RWPE2 (cell line): ENCODE data around the gene PARL.

Experiments used
- ATAC-seq: fragments of 200-7000 bp; cut with Tn5 transposase; 3 replicates; pipeline ENCODE4 v1.9.1; 2021; ENCODE audit warnings: low read depth
- DNase-seq: peaks from one replicate; pipeline ENCODE4 v3.0.0-alpha.2; 2020; ENCODE audit warnings: low spot score
- H3K27ac ChIP-seq: fragments of 450-650 bp; 2 replicates; pipeline ENCODE4 v1.5.1; 2017; ENCODE audit warnings: mild to moderate bottlenecking; ENCODE audit not compliant: poor library complexity, severe bottlenecking
- H3K27me3 ChIP-seq: fragments of 250-450 bp; sonication (Bioruptor Pico); 2 replicates; pipeline ENCODE4 v1.5.1; 2021; ENCODE audit warnings: mild to moderate bottlenecking, moderate library complexity; ENCODE audit not compliant: insufficient read depth, poor library complexity, severe bottlenecking
- H3K36me3 ChIP-seq: fragments of 250-450 bp; sonication (Bioruptor Pico); 2 replicates; pipeline ENCODE4 v1.5.1; 2020; ENCODE audit warnings: low read depth, mild to moderate bottlenecking, moderate library complexity
- H3K4me1 ChIP-seq: fragments of 250-450 bp; sonication (Bioruptor Pico); 2 replicates; pipeline ENCODE4 v1.5.1; 2021; ENCODE audit warnings: mild to moderate bottlenecking, moderate library complexity; ENCODE audit not compliant: insufficient read depth, poor library complexity, severe bottlenecking
- H3K4me3 ChIP-seq: fragments of 250-450 bp; sonication (Bioruptor Pico); 2 replicates; pipeline ENCODE4 v1.5.1; 2021; ENCODE audit warnings: mild to moderate bottlenecking, moderate library complexity; ENCODE audit not compliant: severe bottlenecking
- H3K9me3 ChIP-seq: fragments of 250-450 bp; sonication (Bioruptor Pico); 2 replicates; pipeline ENCODE4 v1.5.1; 2021; ENCODE audit warnings: mild to moderate bottlenecking, moderate library complexity; ENCODE audit not compliant: severe bottlenecking
- TF ChIP-seq, protein P1 (sequence below): fragments of 450-650 bp; IDR thresholded peaks from one replicate; pipeline ENCODE4 v1.5.1; 2017; ENCODE audit warnings: mild to moderate bottlenecking, moderate library complexity; ENCODE audit not compliant: poor library complexity, severe bottlenecking

Gene PARL

DNA sequence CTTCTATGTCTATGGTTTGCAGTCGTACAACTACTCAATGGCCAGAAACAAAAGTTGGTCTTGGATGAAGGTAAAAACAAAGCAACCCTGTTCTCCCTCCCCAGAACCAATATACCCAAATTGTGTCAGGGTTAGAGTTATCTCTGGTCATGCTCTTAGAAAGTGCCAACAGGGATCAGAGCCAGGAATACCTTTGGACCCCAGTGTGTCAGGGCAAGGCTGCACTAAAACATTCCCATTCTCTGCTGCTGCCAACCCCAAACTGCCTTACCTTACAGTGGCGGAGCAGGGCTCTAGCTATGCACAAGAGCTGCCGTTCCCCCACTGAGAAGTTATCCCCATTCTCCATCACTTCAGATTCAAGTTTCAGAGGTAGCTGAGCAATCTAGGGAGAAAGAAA is 42.4 kb upstream of the PARL start:
- Histone ChIP-seq H3K27ac (no peak overlapping the region), H3K4me3 (no peak overlapping the region), H3K27me3 (no peaks in the 10 kb centered on the region), H3K36me3 (peaks cover 17% of the 10 kb centered on the region), H3K4me1 (peaks cover 14% of the 10 kb centered on the region), H3K9me3 (no peaks in the 10 kb centered on the region)
- ATAC-seq, result no peak
- no peak for DNase-seq
- TF ChIP-seq, protein P1, sequence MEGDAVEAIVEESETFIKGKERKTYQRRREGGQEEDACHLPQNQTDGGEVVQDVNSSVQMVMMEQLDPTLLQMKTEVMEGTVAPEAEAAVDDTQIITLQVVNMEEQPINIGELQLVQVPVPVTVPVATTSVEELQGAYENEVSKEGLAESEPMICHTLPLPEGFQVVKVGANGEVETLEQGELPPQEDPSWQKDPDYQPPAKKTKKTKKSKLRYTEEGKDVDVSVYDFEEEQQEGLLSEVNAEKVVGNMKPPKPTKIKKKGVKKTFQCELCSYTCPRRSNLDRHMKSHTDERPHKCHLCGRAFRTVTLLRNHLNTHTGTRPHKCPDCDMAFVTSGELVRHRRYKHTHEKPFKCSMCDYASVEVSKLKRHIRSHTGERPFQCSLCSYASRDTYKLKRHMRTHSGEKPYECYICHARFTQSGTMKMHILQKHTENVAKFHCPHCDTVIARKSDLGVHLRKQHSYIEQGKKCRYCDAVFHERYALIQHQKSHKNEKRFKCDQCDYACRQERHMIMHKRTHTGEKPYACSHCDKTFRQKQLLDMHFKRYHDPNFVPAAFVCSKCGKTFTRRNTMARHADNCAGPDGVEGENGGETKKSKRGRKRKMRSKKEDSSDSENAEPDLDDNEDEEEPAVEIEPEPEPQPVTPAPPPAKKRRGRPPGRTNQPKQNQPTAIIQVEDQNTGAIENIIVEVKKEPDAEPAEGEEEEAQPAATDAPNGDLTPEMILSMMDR, result no peak

DNA sequence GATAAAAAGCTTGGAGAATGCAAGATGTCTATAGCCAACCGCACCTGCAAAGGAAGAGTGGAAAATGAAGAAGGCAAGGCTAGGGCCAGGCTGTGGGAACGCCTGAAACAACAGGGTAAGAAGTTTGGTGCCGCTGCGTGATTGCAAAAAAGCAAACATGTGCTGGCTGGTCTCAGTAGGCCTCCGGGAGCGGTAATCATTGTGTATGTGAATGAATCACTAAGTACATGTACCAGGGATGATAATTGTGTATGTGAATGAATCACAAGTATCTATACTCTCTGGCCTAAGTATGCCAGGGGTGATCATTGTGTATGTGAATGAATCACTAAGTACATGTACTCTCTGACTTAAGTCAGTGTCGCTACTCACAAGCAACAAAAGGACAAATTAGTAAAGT is 40.3 kb upstream of the PARL start:
- Histone ChIP-seq H3K36me3 (peaks cover 24% of the 10 kb centered on the region), H3K27me3 (no peaks in the 10 kb centered on the region), H3K27ac (peak overlapping the region; percentile 68), H3K4me1 (peaks cover 14% of the 10 kb centered on the region), H3K4me3 (no peak overlapping the region), H3K9me3 (no peaks in the 10 kb centered on the region)
- DNase-seq (peak; percentile 81), ATAC-seq (peak; percentile 98)
- TF ChIP-seq, protein P1, result no peak

DNA sequence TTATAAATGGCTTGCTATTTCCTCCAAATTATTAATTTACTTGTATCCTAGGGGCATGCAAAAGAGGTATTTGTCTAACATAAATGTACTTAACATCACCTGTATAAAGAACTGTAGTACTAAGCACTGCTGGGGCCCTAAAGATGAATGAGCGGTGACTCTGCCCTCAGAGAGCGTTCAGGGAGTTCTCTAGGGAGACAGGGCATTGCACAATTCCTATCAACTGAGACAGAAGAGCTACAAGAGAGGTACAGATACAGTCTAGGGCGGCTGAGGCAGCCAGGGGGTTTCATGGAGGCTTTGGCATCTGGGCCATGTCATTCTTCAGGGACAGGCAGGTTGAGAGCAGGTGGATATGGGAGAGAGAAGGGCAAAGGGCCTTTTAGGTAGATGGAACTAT is 39.9 kb upstream of the PARL start:
- ATAC-seq (no peak), DNase-seq (no peak)
- H3K4me3 ChIP-seq, result no peak overlapping the region
- H3K27ac ChIP-seq, result peak overlapping the region; percentile 68
- no peaks in the 10 kb centered on the region for H3K9me3 ChIP-seq
- peaks cover 14% of the 10 kb centered on the region for H3K4me1 ChIP-seq
- H3K27me3 ChIP-seq, result no peaks in the 10 kb centered on the region
- TF ChIP-seq, protein P1, result no peak
- H3K36me3 ChIP-seq, result peaks cover 24% of the 10 kb centered on the region

DNA sequence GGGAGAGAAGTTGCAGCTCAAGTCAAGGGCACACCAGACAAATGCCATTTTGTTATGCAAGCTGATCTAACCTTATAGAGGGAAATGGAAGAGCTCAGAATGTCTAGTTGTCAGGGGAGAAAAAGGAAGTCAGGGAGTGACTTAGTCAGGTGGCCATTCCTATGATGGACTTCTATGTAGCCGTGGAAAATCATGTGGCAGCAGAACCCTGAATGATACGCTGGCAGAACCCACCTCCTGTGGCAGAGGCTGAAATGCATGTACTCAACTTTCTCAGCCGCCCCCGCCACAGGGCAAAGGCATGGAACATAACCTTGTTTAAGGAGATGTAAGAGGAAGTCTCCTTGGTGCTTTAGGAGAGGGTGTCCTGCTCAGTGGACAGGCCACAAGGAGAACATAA is 37.7 kb upstream of the PARL start:
- no peak for ATAC-seq
- no peaks in the 10 kb centered on the region for H3K27me3 ChIP-seq
- peaks cover 24% of the 10 kb centered on the region for H3K36me3 ChIP-seq

DNA sequence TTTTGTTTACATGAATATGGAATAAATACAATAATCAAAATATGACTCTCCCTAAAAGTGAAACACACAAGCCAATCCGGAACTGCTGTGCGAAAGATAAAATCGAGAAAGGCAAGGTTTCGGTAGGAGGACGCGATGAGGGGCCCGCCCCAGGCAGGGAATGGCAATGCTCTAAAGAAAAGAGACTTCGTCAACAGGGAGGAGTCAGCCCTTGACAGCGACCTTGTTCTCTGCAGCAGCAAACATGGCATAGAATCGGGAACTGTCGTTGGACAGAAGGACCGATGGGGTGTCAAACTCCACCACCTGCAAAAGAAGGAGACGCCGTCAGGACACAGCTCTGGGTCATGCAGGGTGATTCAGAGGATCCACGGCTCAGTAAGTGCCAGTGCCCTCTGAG is 36.4 kb upstream of the PARL start:
- H3K9me3 ChIP-seq, result no peaks in the 10 kb centered on the region
- peaks cover 14% of the 10 kb centered on the region for H3K4me1 ChIP-seq
- DNase-seq, result no peak
- H3K27ac ChIP-seq, result no peak overlapping the region
- H3K4me3 ChIP-seq, result no peak overlapping the region
- peaks cover 24% of the 10 kb centered on the region for H3K36me3 ChIP-seq
- no peaks in the 10 kb centered on the region for H3K27me3 ChIP-seq
- ATAC-seq, result no peak
- TF ChIP-seq, protein P1, result no peak

More for the DNA sequence above, 37.7 kb upstream of the PARL start:
- TF ChIP-seq, protein P1, result no peak
- no peaks in the 10 kb centered on the region for H3K9me3 ChIP-seq
- no peak overlapping the region for H3K4me3 ChIP-seq
- H3K4me1 ChIP-seq, result peaks cover 14% of the 10 kb centered on the region
- no peak overlapping the region for H3K27ac ChIP-seq
- DNase-seq, result no peak
